HG03378 (cell line): ENCODE results near the gene GIMAP4.
"Not testable (repeated sequence)": the region's sequence is repeated elsewhere in the genome, so short reads cannot be mapped to it uniquely, and the experiment has no call there.

Experiments
- ATAC-seq: cut with Tn5 transposase; IDR thresholded peaks from one replicate; pipeline ENCODE4 v1.9.1; 2021; ENCODE audit warnings: mild to moderate bottlenecking, moderate library complexity; ENCODE audit not compliant: unreplicated experiment

GIMAP4 gene

DNA sequence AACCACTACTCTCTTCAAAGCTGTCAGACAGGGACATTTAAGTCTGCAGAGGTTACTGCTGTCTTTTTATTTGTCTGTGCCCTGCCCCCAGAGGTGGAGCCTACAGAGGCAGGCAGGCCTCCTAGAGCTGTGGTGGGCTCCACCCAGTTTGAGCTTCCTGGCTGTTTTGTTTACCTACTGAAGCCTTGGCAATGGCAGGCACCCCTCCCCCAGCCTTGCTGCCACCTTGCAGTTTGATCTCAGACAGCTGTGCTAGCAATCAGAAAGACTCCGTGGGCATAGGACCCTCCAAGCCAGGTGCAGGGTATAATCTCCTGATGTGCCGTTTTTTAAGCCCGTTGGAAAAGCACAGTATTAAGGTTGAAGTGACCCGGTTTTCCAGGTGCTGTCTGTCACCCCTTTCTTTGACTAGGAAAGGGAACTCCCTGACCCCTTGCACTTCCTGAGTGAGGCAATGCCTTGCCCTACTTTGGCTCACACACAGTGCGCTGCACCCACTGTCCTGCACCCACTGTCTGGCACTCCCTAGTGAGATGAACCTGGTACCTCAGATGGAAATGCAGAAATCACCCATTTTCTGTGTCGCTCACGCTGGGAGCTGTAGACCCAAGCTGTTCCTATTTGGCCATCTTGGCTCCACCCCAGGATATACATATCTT is 12.9 kb downstream of the GIMAP4 start:
- ATAC-seq, result not testable (repeated sequence)

DNA sequence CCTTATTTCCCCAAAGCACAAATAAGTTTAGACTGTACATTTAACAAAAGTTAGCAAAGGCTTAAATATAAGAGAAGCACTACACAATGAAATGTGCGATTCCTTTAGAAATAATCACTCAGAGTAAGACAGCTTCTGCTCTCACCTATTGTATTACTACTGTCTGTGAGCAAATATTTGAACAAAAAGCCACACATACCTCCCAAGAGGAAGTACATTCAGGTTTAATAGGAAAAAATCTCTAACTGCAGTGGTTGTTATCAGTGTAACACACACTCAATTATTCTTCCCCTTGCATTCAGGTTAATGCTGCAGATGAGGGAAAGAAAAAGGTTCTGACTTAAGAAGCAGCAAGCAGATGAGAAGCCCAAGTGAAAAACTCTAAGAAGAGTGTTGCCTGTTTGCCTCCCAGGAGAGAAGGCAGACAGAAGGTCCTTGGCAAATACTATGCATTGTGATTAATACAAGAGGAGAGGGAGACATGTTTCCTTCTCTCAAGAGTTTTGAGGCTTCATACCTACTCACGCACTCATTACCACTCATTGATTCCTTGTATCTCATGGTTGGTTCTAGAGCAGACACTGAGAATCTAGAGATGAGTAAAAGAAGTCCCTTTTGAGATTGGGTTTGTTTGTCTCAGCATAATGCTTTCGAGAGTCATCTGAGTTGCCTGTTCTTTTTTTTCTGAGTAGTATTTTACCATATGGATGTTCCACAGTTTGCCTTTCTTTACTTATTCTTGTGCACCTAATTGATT is 13.6 kb downstream of the GIMAP4 start:
- ATAC-seq, result no peak

DNA sequence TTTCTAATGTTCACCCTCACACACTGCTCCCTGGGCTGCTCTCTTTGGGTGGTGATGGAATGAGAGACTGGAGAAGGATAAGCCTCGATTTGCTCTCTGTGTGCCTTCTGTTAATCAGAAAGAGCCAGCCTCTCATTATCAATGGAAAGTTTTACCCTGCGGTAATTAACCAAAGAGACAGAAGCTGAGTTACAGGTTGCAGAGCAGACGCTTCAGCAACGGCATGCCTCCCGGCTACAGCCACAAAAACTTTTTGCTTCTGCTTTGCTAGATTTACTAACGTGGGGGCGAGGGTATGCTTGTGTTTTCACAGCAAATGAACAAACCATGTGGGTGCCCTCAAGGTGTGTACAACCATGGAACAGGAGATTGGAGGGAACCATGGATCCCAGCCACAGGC is 18.0 kb downstream of the GIMAP4 start:
- ATAC-seq, result no peak

DNA sequence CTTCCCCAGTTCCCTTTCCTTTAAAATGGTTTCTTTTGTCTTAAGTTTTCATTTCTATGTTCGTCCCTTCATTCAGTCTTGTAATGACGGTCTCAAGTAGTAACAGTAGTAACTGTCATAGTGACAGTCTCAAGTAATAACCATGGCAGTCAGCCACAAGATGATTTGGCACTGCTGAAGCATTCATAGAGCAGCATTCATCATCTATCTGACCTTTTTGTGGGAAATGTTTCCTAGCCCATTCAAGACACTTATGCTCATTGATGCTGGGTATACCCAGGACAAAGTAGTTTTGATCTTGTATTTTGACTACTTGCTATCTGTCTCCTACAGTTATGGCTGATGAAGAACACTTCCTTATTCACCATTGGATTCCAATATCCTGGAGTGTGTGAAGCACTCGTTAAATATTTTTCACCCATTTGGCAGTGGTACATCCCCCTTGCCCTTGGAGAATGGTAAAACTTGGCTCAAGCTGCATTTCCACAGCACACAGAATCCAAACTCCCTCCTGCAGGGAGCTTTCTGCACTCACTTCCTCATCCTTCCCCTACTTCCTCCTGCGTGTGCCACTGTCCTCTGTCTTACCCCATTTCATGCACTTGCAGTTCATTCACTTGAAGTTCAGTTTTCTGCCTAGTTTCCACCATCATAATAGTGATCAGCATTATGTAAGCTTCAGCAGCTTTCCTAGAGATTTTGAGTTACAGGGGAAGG is 19.0 kb downstream of the GIMAP4 start:
- ATAC-seq, result no peak

DNA sequence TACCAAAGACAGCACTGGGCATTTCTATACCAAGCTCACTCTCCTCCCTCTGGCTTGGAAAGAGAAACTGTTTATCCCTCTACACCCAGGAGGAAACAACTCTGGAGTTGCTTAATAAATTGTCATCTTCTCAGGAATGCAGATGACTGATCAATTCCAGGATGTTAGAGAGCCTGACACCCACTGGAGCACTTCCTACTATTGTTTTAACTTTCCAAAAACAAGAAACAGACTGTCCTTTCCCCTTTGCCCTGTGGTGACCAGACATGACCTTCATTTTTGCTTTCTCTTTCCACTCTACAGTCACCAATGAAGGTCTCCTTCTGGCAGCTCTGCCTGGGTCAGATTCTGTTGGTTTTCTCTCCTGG is 19.6 kb downstream of the GIMAP4 start:
- no peak for ATAC-seq

DNA sequence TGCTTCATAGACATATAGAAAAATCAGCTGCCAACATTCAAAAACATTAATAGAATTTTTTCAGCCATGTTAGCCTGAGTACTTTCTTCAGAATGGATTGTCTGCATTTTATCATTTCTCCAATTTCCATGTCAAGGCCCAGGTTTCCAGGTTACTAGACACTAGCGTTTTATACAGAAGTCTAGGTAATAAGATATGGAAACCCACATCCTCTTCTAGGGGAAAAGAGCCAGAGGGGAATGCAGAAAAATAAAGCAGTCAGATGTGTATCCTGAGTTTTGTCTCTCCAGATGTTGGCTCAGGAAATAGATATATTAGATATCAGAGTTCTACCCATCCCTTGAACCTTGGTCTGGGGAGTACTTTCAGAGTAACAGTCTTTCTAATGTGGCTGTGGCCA is 20.4 kb downstream of the GIMAP4 start:
- ATAC-seq, result no peak

DNA sequence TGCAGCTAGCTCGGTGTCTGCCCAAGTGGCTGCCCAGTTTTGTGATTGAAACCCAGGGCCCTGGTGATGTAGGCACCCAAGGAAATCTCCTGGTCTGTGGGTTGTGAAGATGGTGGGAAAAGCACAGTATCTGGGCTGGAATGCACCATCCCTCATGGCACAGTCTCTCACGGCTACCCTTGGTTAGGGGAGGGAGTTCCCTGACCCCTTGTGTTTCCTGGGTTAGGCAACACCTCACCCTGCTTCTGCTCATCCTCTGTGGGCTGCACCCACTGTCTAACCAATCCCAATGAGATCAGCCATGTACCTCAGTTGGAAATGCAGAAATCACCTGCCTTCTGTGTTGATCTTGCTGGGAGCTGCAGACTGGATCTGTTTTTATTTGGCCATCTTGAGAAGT is 27.6 kb downstream of the GIMAP4 start:
- ATAC-seq, result no peak

DNA sequence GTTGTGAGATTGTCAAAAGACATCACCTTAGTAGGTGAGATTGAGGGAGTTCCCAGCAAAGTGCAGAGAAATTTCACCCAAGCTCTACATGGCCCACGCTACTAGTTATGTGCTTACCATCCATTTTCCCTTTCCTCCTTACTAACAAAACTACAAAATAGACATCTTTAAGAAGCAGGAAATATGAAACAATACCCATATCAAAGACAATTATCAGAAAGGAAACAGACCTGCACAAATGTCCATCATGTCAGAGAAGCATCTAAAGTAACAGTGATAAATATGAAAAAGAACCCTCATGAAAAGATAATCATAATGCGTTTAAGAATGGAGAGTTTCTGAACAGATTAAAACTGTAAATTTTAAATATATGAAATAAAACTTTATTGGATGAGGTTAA is 28.2 kb downstream of the GIMAP4 start:
- no peak for ATAC-seq

DNA sequence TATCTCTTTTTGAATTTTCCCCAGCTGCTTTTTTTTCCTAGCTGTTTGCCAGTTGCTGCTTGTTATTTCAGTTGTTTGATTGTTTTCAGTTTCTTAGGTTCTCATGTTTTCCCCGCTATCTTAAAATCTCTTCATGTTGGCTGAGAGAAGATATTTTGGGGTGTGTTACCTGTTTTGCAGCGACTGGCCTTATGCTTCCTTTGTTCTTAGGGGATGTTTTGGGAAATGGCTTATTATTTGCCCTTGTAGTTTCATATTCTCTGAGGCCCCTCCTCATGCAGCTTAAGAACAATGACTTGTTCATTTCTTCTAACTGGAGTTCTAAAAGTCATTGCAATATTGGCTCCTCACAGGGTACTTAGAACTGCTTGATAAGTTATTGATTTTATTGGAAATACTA is 36.4 kb downstream of the GIMAP4 start:
- not testable (repeated sequence) for ATAC-seq

DNA sequence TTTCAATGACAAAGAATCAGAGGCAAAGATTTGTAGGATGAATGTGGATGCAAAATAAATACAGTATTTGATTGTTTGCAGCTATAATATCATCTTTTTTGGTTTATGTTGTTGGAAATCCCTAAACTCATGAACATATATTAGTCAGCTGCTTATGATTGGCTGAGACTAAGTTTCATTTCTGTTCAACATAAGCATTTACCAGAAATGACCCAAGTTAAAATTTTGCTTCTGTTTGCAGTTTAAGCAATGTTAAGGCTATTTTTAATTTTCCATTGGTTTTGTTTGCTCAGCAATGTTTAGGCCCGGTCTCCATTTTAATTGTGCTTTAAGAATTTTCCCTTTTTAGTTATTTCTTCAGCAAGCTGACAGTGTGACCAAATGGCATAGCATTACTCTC is 43.0 kb downstream of the GIMAP4 start:
- no peak for ATAC-seq

DNA sequence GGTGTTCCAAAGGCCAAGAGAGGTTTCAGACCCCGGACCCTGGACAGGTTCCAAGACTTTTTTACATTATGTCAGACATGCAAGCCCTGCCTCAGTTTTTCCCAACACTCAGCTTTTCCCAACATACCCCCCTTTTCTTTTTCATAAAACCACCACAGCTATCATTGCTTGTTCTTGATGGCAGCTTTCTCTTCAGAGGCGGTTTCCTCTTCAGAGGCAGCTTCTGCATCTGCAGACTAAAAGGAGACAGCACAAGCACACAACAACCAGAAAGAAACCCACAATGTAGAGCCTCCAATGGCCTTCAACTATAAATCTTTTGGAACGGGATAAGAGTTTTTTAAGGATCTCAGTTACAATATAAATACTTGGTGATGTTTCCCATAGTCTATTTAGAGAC is 45.7 kb downstream of the GIMAP4 start:
- ATAC-seq, result no peak

DNA sequence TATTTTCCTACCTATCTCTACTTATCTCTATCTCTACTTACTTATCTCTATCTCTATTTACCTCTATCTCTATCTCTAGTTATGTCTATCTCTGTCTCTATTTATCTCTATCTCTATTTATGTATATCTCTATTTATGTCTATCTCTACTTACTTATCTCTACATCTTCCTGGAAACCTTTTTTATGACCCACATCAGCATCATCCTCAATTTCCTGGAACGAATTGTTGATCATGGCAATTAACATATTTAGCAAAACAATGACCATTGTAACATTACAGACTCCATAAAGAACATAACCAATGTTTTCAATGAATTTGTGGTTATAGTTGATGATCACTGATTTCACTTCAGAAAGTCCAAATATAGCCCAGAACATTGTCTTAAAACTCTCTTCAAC is 46.7 kb downstream of the GIMAP4 start:
- no peak for ATAC-seq

DNA sequence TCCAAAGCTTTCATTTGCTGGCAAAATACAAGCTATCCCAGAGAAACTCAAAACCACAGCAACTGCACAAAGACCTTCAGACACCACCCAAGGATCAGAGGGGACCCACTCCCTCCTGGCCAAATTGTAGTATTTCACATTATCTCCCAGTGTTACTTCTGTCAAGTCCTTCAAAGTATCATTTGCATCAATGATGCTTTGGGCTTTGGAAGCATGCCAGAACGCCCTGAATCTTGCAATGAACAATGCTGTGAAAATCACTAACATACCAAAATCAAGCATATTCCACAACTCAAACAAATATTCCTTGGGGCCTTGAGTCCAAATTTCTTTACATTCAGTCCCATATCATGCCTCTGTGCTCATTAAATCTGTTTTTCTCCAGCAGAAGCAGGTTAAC is 47.2 kb downstream of the GIMAP4 start:
- not testable (repeated sequence) for ATAC-seq

DNA sequence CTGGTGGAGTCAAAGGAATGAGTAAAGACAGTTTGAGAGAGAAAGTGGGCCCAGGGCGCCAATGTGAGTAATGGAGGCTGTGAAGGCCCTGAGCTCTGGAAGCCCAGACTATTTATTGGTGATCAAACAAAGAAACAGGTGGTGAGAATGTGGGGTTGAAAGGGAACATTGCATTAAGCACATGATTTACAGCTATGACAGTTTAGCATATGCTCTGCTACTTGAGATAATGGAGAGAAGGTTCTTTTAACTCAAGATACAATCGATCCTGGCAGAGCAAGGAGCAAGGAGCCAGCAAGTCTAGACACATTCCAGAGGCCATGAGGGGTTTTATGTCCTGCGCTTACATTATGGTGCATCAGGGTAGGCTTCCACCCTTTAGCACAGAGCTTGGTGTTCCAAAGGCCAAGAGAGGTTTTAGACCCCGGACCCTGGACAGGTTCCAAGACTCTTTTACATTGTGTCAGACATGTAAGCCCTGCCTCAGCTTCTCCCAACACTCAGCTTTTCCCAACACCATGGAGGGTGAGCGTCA is 48.1 kb downstream of the GIMAP4 start:
- ATAC-seq, result not testable (repeated sequence)

DNA sequence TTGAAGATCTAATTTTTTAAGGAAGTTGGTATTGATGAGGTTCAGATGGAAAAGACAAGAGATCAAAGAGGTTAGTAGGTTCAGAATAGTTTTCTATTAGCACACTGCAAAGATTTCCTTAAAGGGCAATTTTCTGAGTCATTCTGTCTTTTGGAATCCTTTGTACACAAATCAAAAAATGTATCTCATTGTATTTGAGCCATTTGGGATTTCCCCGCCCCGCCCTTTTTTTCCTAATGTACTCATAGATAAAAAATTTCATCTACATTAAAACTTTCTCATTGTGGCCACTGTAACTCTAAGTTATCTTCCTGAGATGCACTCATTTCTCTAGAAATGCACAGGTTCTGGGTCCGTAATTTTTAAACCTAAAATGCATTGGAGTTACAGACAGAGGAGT is 52.9 kb downstream of the GIMAP4 start:
- ATAC-seq, result no peak

DNA sequence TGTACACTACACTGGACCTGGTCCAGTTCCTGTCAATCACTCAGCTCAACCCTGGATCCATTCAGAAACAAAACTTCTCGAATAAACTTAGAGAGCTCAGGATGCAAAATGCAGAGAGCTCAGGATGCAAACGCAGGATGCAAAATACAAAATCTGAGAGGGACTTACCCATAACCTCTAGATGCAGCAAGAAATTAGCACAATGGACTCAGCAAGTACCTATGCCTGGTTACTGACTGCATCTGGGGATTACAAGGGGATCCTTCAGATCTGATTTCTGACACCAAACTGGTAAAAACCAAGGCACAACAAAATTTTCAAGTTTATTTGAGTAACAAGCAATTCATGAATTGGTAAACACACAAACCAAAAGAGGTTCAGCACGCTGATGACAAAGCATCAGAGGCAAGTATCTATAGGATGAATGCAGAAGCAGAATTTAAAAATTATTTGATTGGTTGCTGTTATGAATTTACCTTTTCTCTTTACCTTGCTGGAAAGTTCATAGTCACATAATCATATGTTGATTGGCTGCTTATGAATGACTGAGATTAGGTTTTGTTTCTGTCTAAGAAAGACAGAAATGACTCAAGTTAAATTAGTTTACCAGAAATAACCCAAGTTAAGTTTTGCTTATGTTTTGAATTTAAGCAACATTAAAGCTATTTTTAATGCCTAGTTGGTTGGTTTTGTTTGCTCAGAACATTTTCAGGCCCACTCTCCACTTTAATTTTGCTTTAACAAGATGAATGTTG is 53.6 kb downstream of the GIMAP4 start:
- no peak for ATAC-seq

DNA sequence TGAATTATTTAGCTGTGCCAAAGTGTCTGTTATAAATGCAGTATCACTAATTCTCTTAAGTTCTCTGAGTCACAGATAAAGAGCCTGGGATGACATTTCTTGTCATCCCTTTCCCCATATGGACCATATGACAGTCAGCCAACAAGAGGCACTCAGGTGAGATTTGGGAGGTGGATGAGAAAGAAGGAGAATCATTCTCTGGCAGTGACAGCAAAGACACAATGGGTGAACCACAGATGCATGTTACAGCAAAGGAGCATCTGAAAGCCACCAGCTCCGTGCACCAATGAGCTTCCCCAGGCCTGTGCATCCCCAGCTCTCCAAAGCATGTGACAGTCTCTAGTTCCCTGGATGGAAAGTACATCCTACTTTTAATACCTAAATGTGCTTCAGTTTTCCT is 54.2 kb downstream of the GIMAP4 start:
- no peak for ATAC-seq
